ENCODE data around the gene ZFP69B. TPM values are rescaled to one million over a fixed set of nuclear protein-coding genes. Genes with fewer than 3 reads are reported as not detected.

Gene ZFP69B
- total and polyA plus RNA-seq, 3 donors from 2014 or later, result 3.0 to 4.6 (median 4.2) TPM

- no peak overlapping the region for H3K27ac ChIP-seq
- no peak for DNase-seq
- H3K27me3 ChIP-seq, result no peaks in the 10 kb centered on the region
- H3K36me3 ChIP-seq (ENCODE audit: low read depth, missing control alignments), result no peaks in the 10 kb centered on the region
- 93 to 97% methylated on average over 3 of the region's 3 CpGs for WGBS, 2 donors
- TF ChIP-seq CTCF (IDR thresholded peaks at IDR 0.05) (no peak), POLR2A (IDR thresholded peaks at IDR 0.05) (no peak)
- intact Hi-C loops (cut with DNase I; ENCODE audit: low total_unique reads), result no loop called here
- H3K4me3 ChIP-seq, result no peak overlapping the region
- H3K9me3 ChIP-seq, result no peaks in the 10 kb centered on the region
- no peaks in the 10 kb centered on the region for H3K4me1 ChIP-seq
These were observed 12.8 kb downstream of the ZFP69B start for GRCh38 chr1:40462956-40463590.

GRCh38 chr1:40469327-40469726 is 19.1 kb downstream of the ZFP69B start:
- 97 to 100% methylated on average over 2 of the region's 2 CpGs for WGBS, 2 donors
- TF ChIP-seq CTCF (IDR thresholded peaks at IDR 0.05), result no peak
- TF ChIP-seq POLR2A (IDR thresholded peaks at IDR 0.05), result no peak
- H3K27me3 ChIP-seq, result no peaks in the 10 kb centered on the region
- intact Hi-C loops (cut with DNase I; ENCODE audit: low total_unique reads), result no loop called here
- no peaks in the 10 kb centered on the region for H3K9me3 ChIP-seq
- H3K27ac ChIP-seq, result no peak overlapping the region
- no peak overlapping the region for H3K4me3 ChIP-seq
- H3K4me1 ChIP-seq, result no peaks in the 10 kb centered on the region
- no peak for DNase-seq
- no peaks in the 10 kb centered on the region for H3K36me3 ChIP-seq (ENCODE audit: low read depth, missing control alignments)

GRCh38 chr1:40475268-40475667 is 25.0 kb downstream of the ZFP69B start:
- no peak for DNase-seq
- TF ChIP-seq POLR2A (IDR thresholded peaks at IDR 0.05), result no peak
- no peak for TF ChIP-seq CTCF (IDR thresholded peaks at IDR 0.05)
- intact Hi-C loops (cut with DNase I; ENCODE audit: low total_unique reads), result no loop called here
- Histone ChIP-seq H3K4me3 (no peak overlapping the region), H3K27me3 (no peaks in the 10 kb centered on the region), H3K9me3 (no peaks in the 10 kb centered on the region), H3K4me1 (no peaks in the 10 kb centered on the region), H3K27ac (no peak overlapping the region), H3K36me3 (ENCODE audit: low read depth, missing control alignments) (no peaks in the 10 kb centered on the region)
- 93 to 96% methylated on average over 2 of the region's 2 CpGs for WGBS, 2 donors

- intact Hi-C loops (cut with DNase I; ENCODE audit: low total_unique reads), result no loop called here
- WGBS, 2 donors, result 1% methylated on average over 25 to 50 of the region's 65 CpGs
- H3K36me3 ChIP-seq (ENCODE audit: low read depth, missing control alignments), result no peaks in the 10 kb centered on the region
- no peak for TF ChIP-seq POLR2A (IDR thresholded peaks at IDR 0.05)
- no peak for TF ChIP-seq CTCF (IDR thresholded peaks at IDR 0.05)
- H3K27ac ChIP-seq, result peak within 1 kb of the TSS; percentile 65 to 72
- peak; percentile 83 for DNase-seq
- H3K27me3 ChIP-seq, result no peaks in the 10 kb centered on the region
- H3K4me3 ChIP-seq, result peak within 1 kb of the TSS; percentile 77 to 82
- no peaks in the 10 kb centered on the region for H3K9me3 ChIP-seq
- no peaks in the 10 kb centered on the region for H3K4me1 ChIP-seq
These were observed 26.8 kb downstream of the ZFP69B start, which contains the start of gene ZFP69 for GRCh38 chr1:40476924-40477677. TSS of gene ZFP69 (plus strand) at chr1:40477290. CDS start at chr1:40479362, 2,072 bp downstream.
